Tibial nerve (tissue), 4 donors: ENCODE measurements around the gene TUBE1.

Experiments used
- CTCF ChIP-seq, 5 experiments: fragments of 200-600 bp in 3 of 5; fragments of 450-650 bp in 2 of 5; sonication (generic) in 3 of 5; IDR thresholded peaks; one replicate each; pipeline ENCODE4 v1.5.1; 2016 to 2019; ENCODE audit warnings: antibody characterized with exemption in 5 of 5, mild to moderate bottlenecking in 3 of 5, moderate library complexity in 2 of 5
- EP300 ChIP-seq, 2 donors: sonication (generic); formaldehyde crosslinking; IDR thresholded peaks; one replicate each; pipeline ENCODE4 v1.6.1; 2017; ENCODE audit warnings: antibody characterized with exemption in 2 of 2, mild to moderate bottlenecking in 1 of 2
- POLR2A ChIP-seq, 2 donors: fragments of 450-650 bp; IDR thresholded peaks; one replicate each; pipeline ENCODE4 v1.6.1; 2017; ENCODE audit warnings: antibody characterized with exemption in 2 of 2, mild to moderate bottlenecking in 2 of 2, moderate library complexity in 2 of 2

- TF ChIP-seq CTCF (IDR thresholded peaks at IDR 0.05) (no peak), EP300 (IDR thresholded peaks at IDR 0.05) (no peak), POLR2A (IDR thresholded peaks at IDR 0.05) (no peak)
Measured at GRCh38 chr6:112065426-112065986, 21.8 kb downstream of the TUBE1 start.
